ENCODE results near the gene RSPH1.

DNA sequence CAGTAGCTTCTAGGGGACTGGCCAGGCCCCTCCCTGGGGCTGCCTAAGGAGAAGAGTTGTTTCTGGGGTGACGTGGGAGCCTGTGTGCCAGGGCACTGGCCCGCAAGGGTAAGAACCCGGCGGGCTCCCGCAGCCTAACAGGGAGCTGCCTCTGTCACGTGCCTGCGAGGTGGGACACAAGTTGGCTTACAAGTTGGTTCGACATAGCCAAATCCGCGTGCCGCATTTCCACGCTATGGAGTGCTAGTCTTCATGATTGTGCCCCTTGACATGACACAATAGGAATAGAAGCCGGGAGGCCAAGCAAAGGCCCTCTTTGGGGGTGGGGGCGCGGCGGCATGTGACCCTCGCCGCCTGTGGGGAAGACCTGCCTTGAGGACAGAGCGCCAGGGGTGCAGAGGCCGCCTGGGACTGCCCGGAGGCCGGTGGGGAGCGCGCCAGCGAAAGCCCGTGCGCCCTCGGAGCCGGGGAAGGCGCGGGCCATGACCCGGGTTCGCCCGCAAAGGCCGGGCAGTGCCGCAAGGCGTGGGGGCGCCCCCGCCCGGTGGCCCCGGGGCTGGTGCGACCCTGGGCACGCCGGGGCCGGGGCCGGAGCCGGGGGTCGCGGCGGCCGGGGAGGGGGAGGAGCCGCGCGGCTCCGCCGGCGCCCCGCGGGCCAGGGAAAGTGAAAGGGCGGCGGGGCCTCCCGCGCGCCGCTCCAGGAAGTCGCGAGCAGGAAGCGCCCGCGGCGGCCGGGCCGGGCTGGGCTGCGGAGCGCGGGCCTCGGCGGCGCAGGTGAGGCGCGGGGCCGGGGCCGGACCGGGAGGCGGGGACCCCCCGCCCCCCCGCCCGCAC is 17.3 kb upstream of the RSPH1 start, which contains the start of gene SLC37A1:
- TF ChIP-seq, protein P1, sequence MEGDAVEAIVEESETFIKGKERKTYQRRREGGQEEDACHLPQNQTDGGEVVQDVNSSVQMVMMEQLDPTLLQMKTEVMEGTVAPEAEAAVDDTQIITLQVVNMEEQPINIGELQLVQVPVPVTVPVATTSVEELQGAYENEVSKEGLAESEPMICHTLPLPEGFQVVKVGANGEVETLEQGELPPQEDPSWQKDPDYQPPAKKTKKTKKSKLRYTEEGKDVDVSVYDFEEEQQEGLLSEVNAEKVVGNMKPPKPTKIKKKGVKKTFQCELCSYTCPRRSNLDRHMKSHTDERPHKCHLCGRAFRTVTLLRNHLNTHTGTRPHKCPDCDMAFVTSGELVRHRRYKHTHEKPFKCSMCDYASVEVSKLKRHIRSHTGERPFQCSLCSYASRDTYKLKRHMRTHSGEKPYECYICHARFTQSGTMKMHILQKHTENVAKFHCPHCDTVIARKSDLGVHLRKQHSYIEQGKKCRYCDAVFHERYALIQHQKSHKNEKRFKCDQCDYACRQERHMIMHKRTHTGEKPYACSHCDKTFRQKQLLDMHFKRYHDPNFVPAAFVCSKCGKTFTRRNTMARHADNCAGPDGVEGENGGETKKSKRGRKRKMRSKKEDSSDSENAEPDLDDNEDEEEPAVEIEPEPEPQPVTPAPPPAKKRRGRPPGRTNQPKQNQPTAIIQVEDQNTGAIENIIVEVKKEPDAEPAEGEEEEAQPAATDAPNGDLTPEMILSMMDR (conservative IDR thresholded peaks at IDR 0.05 in 1 of 2, IDR thresholded peaks at IDR 0.05 in 1 of 2; ENCODE audit: extremely low read depth in 1 of 2, insufficient read depth in 1 of 2, low read depth in 1 of 2, low read length in 2 of 2): no peak
- no peak for TF ChIP-seq EZH2 (IDR thresholded peaks at IDR 0.05; ENCODE audit: borderline replicate concordance, low read length)
